ENCODE results near the gene GNB1. TPM values are rescaled to one million over a fixed set of nuclear protein-coding genes. Genes with fewer than 3 reads are reported as not detected.

GNB1 gene
- total RNA-seq, 3 donors from 2014 or later (not counting 1 experiment from before 2014, with no cell fraction given) = 285 to 304 (median 289) TPM

- H3K36me3 ChIP-seq (ENCODE audit: control insufficient read depth, insufficient read depth, low read length) = no peaks in the 10 kb centered on the region
- no peak for TF ChIP-seq CTCF (IDR thresholded peaks at IDR 0.05)
- Mint-ChIP-seq H3K9me3 (no peaks in the 10 kb centered on the region), H3K27ac (no peak overlapping the region), H3K4me3 (no peak overlapping the region), H3K4me1 (peaks cover 0 to 7% of the 10 kb centered on the region in 2 donors), H3K27me3 (ENCODE audit: low read depth in 2 of 2) (no peaks in the 10 kb centered on the region), H3K36me3 (no peaks in the 10 kb centered on the region)
- intact Hi-C loops (cut with micrococcal nuclease) = no loop called here
- H3K4me3 ChIP-seq (ENCODE audit: low read length) = no peak overlapping the region
- ATAC-seq = no peak
- peaks cover 22% of the 10 kb centered on the region for H3K4me1 ChIP-seq (ENCODE audit: control insufficient read depth, insufficient read depth, low read length)
- WGBS (ENCODE audit: insufficient coverage) = 96% methylated on average over 16 of the region's 16 CpGs
- H3K27ac ChIP-seq (ENCODE audit: low read length) = no peak overlapping the region
- H3K9me3 ChIP-seq (ENCODE audit: control insufficient read depth, insufficient read depth, low read length) = no peaks in the 10 kb centered on the region
- no peak for DNase-seq
- H3K27me3 ChIP-seq (ENCODE audit: control insufficient read depth, insufficient read depth, low read length) = no peaks in the 10 kb centered on the region
These were observed 31.2 kb upstream of the GNB1 start for GRCh38 chr1:1921901-1922701.

GRCh38 chr1:1921459-1921862 is 30.6 kb upstream of the GNB1 start:
- no peak for DNase-seq

GRCh38 chr1:1920608-1921458 is 29.9 kb upstream of the GNB1 start:
- no peaks in the 10 kb centered on the region for H3K36me3 Mint-ChIP-seq
- peak overlapping the region in 1 of 2 donors; percentile 44 for H3K27ac Mint-ChIP-seq
- 89% methylated on average over 27 of the region's 27 CpGs for WGBS (ENCODE audit: insufficient coverage)
- Histone ChIP-seq H3K4me1 (ENCODE audit: control insufficient read depth, insufficient read depth, low read length) (peaks cover 22% of the 10 kb centered on the region), H3K36me3 (ENCODE audit: control insufficient read depth, insufficient read depth, low read length) (no peaks in the 10 kb centered on the region), H3K4me3 (ENCODE audit: low read length) (no peak overlapping the region), H3K27me3 (ENCODE audit: control insufficient read depth, insufficient read depth, low read length) (no peaks in the 10 kb centered on the region), H3K27ac (ENCODE audit: low read length) (no peak overlapping the region), H3K9me3 (ENCODE audit: control insufficient read depth, insufficient read depth, low read length) (no peaks in the 10 kb centered on the region)
- peaks cover 0 to 7% of the 10 kb centered on the region in 2 donors for H3K4me1 Mint-ChIP-seq
- no peak for TF ChIP-seq CTCF (IDR thresholded peaks at IDR 0.05)
- peak overlapping the region; percentile 13 for H3K4me3 Mint-ChIP-seq
- no peak for ATAC-seq
- no peaks in the 10 kb centered on the region for H3K9me3 Mint-ChIP-seq
- H3K27me3 Mint-ChIP-seq (ENCODE audit: low read depth in 2 of 2) = no peaks in the 10 kb centered on the region
- DNase-seq = no peak
- intact Hi-C loops (cut with micrococcal nuclease) = no loop called here

More at GRCh38 chr1:1921459-1921862, 30.6 kb upstream of the GNB1 start:
- H3K36me3 ChIP-seq (ENCODE audit: control insufficient read depth, insufficient read depth, low read length) = no peaks in the 10 kb centered on the region
- 92% methylated on average over 6 of the region's 6 CpGs for WGBS (ENCODE audit: insufficient coverage)
- no peak overlapping the region for H3K27ac Mint-ChIP-seq
- H3K36me3 Mint-ChIP-seq = no peaks in the 10 kb centered on the region
- peaks cover 22% of the 10 kb centered on the region for H3K4me1 ChIP-seq (ENCODE audit: control insufficient read depth, insufficient read depth, low read length)
- ATAC-seq = no peak
- H3K9me3 Mint-ChIP-seq = no peaks in the 10 kb centered on the region
- no peak overlapping the region for H3K27ac ChIP-seq (ENCODE audit: low read length)
- peaks cover 0 to 7% of the 10 kb centered on the region in 2 donors for H3K4me1 Mint-ChIP-seq
- TF ChIP-seq CTCF (IDR thresholded peaks at IDR 0.05) = no peak
- H3K27me3 ChIP-seq (ENCODE audit: control insufficient read depth, insufficient read depth, low read length) = no peaks in the 10 kb centered on the region
- H3K9me3 ChIP-seq (ENCODE audit: control insufficient read depth, insufficient read depth, low read length) = no peaks in the 10 kb centered on the region
- no peaks in the 10 kb centered on the region for H3K27me3 Mint-ChIP-seq (ENCODE audit: low read depth in 2 of 2)
- H3K4me3 Mint-ChIP-seq = no peak overlapping the region
- intact Hi-C loops (cut with micrococcal nuclease) = no loop called here
- no peak overlapping the region for H3K4me3 ChIP-seq (ENCODE audit: low read length)

All from natural killer cell (primary cell).